Fibroblast of villous mesenchyme (primary cell): ENCODE measurements around the gene POT1. TPM values are rescaled to one million over a fixed set of nuclear protein-coding genes. Genes with fewer than 3 reads are reported as not detected.

Experiments used
- DNase-seq: peaks from one replicate; pipeline ENCODE4 v3.0.0-alpha.2; 2010; ENCODE audit warnings: low read depth
- H3K4me3 ChIP-seq: 2 replicates; pipeline ENCODE4 v1.5.1; 2011; ENCODE audit warnings: low read depth, mild to moderate bottlenecking, low read length
- CTCF ChIP-seq: IDR thresholded peaks from 2 replicates; pipeline ENCODE4 v1.5.1; 2012; ENCODE audit warnings: low read depth, mild to moderate bottlenecking, low read length; ENCODE audit not compliant: insufficient read depth
- total RNA-seq: library from RNA; depleted of rRNA; stranded (reverse); fragments of >200 nt; gene quantifications from 2 replicates; pipeline ENCODE4 v1.2.3, GENCODE V29; 2012

Gene POT1
- total RNA-seq, 1 donor, result 36.7 TPM

- no peak for DNase-seq
- no peak for TF ChIP-seq CTCF
- no peak overlapping the region for H3K4me3 ChIP-seq
Measured at GRCh38 chr7:124915242-124915641, 14.4 kb downstream of the POT1 start.

- no peak for DNase-seq
- no peak overlapping the region for H3K4me3 ChIP-seq
- TF ChIP-seq CTCF, result no peak
Measured at GRCh38 chr7:124914298-124914697, 15.3 kb downstream of the POT1 start.

GRCh38 chr7:124912972-124913371 is 16.7 kb downstream of the POT1 start:
- no peak for TF ChIP-seq CTCF
- DNase-seq, result no peak

GRCh38 chr7:124909808-124910207 is 19.8 kb downstream of the POT1 start:
- no peak overlapping the region for H3K4me3 ChIP-seq
- no peak for TF ChIP-seq CTCF
- DNase-seq, result no peak

More at GRCh38 chr7:124912972-124913371, 16.7 kb downstream of the POT1 start:
- no peak overlapping the region for H3K4me3 ChIP-seq

- DNase-seq, result no peak
- H3K4me3 ChIP-seq, result no peak overlapping the region
Measured at GRCh38 chr7:124908259-124908658, 21.4 kb downstream of the POT1 start.

GRCh38 chr7:124907490-124907889 is 22.1 kb downstream of the POT1 start:
- no peak for TF ChIP-seq CTCF
- no peak for DNase-seq
- H3K4me3 ChIP-seq, result no peak overlapping the region

More at GRCh38 chr7:124908259-124908658, 21.4 kb downstream of the POT1 start:
- TF ChIP-seq CTCF, result no peak

GRCh38 chr7:124898531-124898930 is 31.1 kb downstream of the POT1 start:
- no peak overlapping the region for H3K4me3 ChIP-seq
- DNase-seq, result peak; percentile 20
- TF ChIP-seq CTCF, result no peak
